ENCODE measurements around the gene DAAM2.

The DAAM2 gene

GRCh38 chr6:39787322-39787721 is 4.9 kb upstream of the DAAM2 start:
- DNase-seq (ENCODE audit: low read depth in 2 of 2): no peak

DNA sequence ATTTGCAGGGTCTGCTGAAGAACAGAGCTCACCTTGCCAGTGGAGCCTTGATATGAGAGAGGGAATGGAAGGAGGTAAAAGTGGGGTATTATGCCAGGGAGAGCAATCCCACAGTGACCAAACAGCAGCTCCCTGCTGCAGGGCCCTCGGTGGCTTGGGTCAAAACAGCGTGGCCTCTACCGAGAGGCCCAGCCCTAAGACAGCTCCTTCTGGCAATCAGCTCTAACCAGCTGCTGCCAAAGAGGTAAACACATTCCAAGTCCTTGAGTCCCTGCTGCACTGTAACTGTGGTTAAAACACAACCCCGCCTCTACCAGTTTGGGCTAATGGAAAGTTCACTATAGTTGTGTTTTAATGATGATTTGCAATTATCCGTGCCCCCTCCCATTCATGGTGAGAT is 1.4 kb upstream of the DAAM2 start:
- DNase-seq (ENCODE audit: low read depth in 2 of 2): no peak

DNA sequence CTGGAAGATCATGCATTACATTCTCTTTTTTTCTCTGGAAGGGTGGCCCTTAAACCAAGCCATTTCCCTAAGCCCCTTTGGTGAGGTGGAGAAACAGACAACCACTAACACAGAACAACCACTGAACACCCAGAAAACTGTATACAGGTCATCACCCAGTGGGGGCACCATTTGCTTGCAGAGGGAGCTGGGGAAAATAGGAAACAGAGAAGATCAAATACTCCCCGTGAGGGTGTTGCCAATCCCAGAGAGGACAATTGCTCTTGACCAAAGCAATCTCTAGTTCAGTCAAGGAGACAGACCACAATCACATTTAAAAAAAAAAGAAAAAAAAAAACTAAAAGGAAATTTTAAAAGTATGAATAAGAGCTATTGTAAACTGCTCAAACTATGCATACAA is 865 bp upstream of the DAAM2 start:
- DNase-seq (ENCODE audit: low read depth in 2 of 2): no peak

DNA sequence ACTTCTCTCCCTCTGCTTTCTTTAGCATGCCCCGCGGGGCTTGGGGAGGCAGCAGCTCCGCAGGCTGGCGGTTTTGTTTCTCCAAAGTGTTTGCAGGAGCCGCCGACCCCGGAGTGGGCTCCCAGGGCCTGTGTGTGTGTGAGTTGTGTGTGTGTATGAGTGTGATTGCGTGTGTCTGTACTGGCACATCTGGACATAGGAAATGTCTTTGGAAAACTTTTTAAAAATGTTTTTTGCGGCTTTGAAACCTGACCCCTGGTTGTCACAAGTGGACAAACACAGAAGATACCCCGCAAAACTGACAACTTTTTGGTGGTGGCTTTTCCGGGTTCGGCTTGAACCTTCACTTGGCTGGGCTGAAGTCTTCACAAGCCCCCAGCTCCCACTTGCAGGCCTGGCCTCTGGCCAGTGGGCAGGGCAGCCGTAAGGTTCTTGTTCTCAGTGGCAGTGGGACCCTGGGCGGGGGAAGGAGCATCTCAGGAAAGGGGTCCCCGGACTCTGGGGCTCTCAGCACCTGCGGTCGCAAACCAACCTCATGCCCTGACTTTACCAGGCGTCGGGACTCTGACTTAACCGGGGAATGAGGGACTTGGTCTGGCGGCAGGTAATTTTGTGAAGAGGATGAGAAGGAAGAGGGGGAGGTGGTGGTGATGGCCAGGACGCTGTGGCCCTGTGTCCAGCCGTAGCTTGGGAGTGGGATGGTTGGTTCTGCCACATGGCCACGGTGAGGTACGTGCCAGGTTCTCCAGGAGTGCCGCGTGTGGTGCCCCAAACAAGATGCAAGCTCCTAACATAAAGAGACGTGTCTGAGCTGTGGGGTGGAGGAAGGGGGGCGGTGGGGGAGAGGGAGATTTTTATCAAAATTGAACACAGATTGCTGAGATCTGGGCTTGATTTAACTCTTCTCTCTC is 619 bp downstream of the DAAM2 start:
- DNase-seq (ENCODE audit: low read depth in 2 of 2): no peak

GRCh38 chr6:39793516-39793915 is 1.3 kb downstream of the DAAM2 start:
- DNase-seq (ENCODE audit: low read depth in 2 of 2): no peak

GRCh38 chr6:39794231-39794630 is 2.1 kb downstream of the DAAM2 start:
- no peak for DNase-seq (ENCODE audit: low read depth in 2 of 2)

DNA sequence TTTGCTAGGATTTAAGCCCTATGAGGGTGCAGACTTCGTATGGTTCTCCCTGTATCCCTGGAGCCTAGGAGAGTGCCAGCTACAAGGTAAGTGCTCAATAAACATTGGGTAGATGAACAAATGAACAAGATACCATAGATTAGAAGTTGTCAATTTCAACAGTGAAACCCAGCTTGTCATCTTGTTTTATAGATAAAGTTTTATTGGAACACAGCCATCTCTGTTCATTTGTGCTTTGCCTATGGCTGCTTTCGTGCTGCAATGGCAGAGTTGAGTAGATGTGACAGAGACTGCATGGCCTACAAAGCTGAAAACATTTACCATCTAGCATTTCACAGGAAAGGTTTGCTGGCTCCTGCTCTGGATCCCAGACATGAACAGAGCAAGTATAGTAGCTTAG is 5.6 kb downstream of the DAAM2 start:
- DNase-seq (ENCODE audit: low read depth in 2 of 2): no peak

DNA sequence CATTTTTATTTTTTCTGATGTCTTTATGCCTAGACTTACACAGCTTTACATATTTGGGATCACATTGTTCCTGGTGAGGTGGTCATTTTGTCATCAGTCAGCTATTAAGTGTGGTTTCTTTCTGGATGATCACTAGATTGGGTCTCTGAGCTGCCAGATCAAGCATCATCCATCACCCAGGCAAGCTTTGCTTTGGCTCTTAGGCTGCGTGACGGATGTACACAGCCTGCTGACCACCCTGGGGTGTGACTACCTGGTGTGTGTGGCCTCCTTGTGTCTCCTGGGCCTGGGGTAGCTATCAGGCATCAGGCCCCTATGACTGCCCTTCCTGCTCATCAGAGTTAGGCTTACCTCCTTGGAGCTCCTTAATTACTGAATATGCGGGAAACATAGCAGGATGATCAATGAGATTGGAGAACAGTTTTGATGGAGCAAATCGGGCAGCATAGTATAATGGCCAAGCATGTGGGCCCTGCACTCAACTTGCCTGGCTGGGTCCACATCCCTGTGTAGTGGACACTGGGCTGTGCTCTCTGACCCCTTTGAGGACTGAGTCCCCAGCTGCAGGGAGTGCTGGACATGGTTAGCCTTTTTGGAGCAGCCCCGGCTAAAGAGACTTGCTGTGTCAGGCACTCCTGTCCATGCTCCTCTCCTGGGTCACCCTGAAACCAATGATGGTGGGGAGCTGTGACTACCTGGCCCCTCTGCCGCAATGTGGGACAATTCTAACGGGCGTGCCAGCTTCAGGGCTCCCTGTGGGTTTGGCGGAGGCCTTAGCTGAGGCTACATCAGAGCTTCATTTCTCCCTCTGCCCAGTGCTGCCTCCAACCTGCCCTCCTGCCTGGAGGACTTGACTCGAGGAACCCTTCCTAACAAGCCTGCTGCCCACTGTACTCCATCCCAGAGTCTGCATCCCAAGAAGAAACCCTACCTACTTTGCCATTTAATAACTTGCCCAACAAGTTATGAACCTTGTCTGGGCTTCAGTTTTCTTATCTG is 8.2 kb downstream of the DAAM2 start:
- DNase-seq (ENCODE audit: low read depth in 2 of 2): no peak

DNA sequence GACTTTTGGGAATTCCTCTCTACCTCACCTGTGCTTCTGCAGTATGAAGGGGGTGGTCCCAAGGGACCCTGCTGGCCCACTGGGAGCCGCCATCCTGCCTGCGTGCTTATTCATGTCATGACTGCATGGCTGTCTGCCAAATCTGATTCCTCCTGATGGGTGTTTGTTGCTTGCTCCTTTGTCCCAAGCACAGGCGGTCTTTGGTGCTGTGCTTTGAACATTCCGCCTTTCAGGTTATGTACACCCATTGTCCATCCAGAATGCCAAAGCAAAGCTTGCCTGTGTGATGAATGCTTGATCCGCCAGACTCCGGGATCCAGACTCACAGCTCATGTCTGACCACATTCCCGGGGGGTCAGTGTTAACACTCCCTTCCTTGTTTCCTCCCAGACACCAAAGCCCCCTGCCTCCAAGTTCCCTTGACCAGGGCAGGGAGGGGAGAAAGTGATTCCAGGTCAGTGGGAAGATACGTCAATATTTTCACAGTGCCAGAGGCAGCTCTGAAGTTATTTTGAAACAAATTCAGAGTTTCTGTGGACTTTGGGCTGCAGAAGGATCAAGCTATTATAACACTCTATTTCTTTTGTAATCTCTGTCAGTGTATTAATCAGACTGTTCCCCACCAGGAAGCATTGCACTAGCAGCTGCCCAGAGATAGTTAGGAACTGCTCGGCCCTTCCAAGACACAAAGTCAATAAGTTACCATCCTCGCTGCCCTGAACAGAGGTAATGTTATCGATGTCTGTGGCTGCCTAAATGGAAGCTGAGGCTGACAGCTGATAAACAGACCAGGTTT is 9.5 kb downstream of the DAAM2 start:
- no peak for DNase-seq (ENCODE audit: low read depth in 2 of 2)

DNA sequence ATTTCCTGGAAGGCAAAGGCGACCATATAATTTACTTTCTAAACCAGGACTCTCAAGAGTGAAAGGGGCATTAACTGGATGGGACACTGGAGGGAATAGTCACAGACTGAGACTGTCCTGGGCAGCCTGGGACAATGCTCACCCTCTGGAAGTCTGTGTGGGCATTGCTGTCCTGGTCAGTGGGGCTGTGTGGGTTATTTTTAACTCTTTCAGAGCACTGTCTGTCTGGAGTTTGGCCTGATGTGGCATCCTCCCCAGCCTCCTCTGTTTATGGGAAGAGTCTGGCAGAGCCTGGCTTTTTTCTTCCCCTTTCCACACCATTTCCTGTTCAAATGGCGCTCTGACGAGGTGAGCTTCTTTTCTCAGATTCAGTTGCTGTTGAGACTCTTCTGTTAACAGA is 11.7 kb downstream of the DAAM2 start:
- DNase-seq (ENCODE audit: low read depth in 2 of 2): no peak

DNA sequence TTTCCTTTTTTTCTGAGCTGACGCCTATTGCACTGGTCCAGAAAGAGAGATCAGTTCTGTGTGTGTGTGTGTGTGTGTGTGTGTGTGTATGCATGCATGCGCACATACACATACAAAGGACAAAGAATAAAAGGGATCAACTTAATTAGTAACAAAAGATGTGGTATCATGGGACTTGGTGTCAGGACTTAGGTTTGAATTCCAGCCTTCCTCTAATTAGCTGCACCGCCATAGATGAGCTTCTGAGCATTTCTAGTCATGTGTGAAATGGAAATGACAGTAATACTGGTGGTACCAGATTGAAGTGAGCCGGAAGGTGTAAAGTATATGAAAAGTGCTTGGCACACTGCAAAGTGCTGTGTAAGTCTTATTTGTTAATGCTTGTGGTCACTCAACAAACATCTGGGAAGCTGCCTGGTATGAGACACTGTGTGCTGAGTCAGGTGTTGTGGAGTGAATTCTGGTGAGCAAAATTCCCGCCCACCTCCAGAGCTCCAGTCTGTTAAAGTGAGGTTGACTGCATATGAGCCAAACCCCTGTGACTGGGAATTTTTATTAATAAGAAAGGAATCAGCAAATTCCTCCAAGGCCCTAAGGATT is 12.4 kb downstream of the DAAM2 start:
- DNase-seq (ENCODE audit: low read depth in 2 of 2): no peak

GRCh38 chr6:39806278-39806677 is 14.1 kb downstream of the DAAM2 start:
- no peak for DNase-seq (ENCODE audit: low read depth in 2 of 2)

DNA sequence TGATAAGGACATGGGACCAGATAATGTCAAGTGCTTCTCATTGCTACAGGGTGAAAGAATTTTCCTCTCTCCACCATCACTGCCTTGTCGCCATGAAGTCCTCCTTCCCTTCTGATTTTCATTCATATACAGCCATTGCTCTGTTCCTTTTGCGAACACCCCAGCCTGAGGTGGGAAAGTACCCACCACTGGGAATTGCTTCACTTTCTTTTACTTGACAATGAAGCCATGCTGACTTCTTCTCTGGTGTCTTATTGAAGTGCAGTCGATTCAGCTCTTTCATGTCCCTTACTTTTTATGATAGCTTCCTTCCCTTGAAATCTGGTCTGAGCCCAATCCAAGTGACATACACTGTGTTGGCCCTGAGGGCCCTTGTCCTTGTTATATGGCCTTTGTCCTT is 16.2 kb downstream of the DAAM2 start:
- DNase-seq (ENCODE audit: low read depth in 2 of 2): no peak

- DNase-seq (ENCODE audit: low read depth in 2 of 2): no peak
Measured at GRCh38 chr6:39808964-39809363, 16.8 kb downstream of the DAAM2 start.

DNA sequence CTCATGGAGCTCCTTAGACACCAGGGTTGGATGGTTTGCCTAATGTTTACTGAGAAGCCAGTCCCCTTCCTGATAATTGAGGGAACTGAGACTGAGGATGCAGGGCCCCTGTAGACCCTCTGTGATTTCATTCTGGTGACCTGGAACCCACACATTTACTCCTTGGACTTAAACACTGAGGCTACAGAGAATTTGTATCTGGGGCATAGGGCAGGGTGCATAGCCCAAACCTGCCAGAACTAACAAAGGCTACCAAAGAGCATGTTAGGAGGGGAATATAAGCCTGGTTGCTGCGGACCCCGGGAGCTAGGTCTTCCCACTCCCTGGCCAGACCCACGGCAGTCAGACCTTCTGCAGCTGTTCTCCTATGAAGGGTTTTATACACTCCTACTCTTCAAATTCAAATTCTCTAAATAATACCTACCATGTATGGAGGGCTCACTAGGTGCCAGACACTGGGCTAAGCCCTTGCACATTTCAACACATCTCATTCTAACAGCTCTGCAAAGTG is 19.7 kb downstream of the DAAM2 start:
- no peak for DNase-seq (ENCODE audit: low read depth in 2 of 2)

DNA sequence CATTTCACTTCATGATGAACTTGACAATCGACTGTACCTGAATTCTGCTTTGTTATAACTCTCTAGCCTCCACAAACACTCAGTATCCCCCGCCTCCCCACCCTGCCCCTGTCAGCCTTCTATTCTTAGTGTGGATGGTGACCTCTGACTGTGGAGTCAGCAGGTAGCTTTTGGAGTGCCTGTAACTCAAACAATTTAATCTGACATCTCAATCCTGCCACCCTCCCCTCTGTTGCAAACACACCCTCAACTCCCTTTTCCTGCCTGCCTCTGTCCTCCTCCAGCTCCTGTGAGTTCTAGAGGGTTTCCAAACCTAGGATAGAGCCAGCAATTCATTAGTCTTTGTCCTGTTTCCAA is 20.3 kb downstream of the DAAM2 start:
- no peak for DNase-seq (ENCODE audit: low read depth in 2 of 2)

GRCh38 chr6:39812853-39813533 is 20.8 kb downstream of the DAAM2 start:
- DNase-seq (ENCODE audit: low read depth in 2 of 2): no peak

GRCh38 chr6:39814236-39814635 is 22.1 kb downstream of the DAAM2 start:
- DNase-seq (ENCODE audit: low read depth in 2 of 2): no peak

DNA sequence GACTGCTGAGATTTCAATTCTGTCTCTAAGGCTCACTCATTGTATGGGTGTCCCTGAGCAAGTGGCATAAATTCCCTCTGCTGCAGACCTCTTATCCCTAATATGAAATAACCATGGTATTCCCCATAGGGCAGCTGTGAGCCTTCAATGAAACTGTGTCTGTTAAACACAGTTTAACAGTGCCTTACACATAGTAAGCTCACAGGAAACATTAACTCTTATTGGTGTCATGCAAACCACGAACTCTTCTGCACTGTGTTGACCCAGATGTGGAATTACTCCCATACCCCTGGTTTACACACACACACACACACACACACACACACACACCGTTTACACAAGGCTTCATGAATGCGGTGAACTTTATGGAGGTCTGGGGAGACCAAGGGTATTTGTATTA is 23.2 kb downstream of the DAAM2 start:
- DNase-seq (ENCODE audit: low read depth in 2 of 2): no peak

GRCh38 chr6:39816747-39817146 is 24.6 kb downstream of the DAAM2 start:
- no peak for DNase-seq (ENCODE audit: low read depth in 2 of 2)

DNA sequence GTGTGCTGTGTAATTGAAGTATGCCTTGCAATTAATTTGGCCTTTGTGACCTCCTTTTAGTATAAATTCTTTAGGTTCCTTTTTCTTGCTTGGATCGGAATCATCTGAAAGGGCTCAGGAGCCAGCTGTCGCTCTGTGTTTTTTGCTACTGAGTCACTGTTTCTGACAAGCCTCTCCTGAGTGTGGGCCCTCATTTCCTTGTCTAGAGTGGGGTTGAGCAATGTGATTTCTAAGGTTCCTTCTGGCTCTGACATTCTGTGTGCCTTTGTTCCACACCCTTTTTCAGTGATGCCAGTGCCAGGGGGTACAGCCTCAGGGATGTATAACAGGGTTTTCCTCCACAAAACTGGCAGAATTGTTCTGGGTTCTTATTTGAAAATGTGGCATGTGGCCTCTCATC is 26.5 kb downstream of the DAAM2 start:
- no peak for DNase-seq (ENCODE audit: low read depth in 2 of 2)
